Osteoblast (primary cell): ENCODE results near the gene MED16. TPM values are rescaled to one million over a fixed set of nuclear protein-coding genes. Genes with fewer than 3 reads are reported as not detected.

Source experiments
- DNase-seq: peaks from one replicate; pipeline ENCODE4 v3.0.0; 2011; ENCODE audit warnings: low spot score, mixed read lengths; ENCODE audit not compliant: insufficient read length; ENCODE audit errors: missing footprints
- H2AFZ ChIP-seq: 2 replicates; pipeline ENCODE4 v1.6.0; 2011; ENCODE audit warnings: mild to moderate bottlenecking, low read length
- H3K27ac ChIP-seq: 2 replicates; pipeline ENCODE4 v1.5.1; 2011; ENCODE audit warnings: mild to moderate bottlenecking, low read depth, low read length, moderate library complexity
- H3K27me3 ChIP-seq: 2 replicates; pipeline ENCODE4 v1.6.0; 2012; ENCODE audit warnings: mild to moderate bottlenecking, control low read depth, inconsistent platforms, low read length, moderate library complexity; ENCODE audit not compliant: insufficient read depth
- H3K36me3 ChIP-seq: 2 replicates; pipeline ENCODE4 v1.5.1; 2011; ENCODE audit warnings: mild to moderate bottlenecking, low read length, control low read depth, moderate library complexity; ENCODE audit not compliant: insufficient read depth
- H3K4me1 ChIP-seq: 2 replicates; pipeline ENCODE4 v1.5.1; 2011; ENCODE audit warnings: mild to moderate bottlenecking, low read length, control low read depth, moderate library complexity; ENCODE audit not compliant: insufficient read depth
- H3K4me2 ChIP-seq: 2 replicates; pipeline ENCODE4 v1.6.0; 2011; ENCODE audit warnings: mild to moderate bottlenecking, low read length; ENCODE audit not compliant: insufficient read depth
- H3K4me3 ChIP-seq: fragments of 200-600 bp; sonication (generic); 3 replicates; pipeline ENCODE4 v1.5.1; 2012; ENCODE audit warnings: mild to moderate bottlenecking, low read length, inconsistent platforms; ENCODE audit not compliant: insufficient read depth
- H3K79me2 ChIP-seq: 2 replicates; pipeline ENCODE4 v1.6.0; 2012; ENCODE audit warnings: mild to moderate bottlenecking, low read length, control low read depth, inconsistent platforms; ENCODE audit not compliant: insufficient read depth
- H3K9me3 ChIP-seq: 2 replicates; pipeline ENCODE4 v1.5.1; 2011; ENCODE audit warnings: low read depth, low read length, control low read depth
- H4K20me1 ChIP-seq: 2 replicates; pipeline ENCODE4 v1.6.0; 2012; ENCODE audit warnings: mild to moderate bottlenecking, low read length, control low read depth; ENCODE audit not compliant: insufficient read depth
- CTCF ChIP-seq: IDR thresholded peaks from 2 replicates; pipeline ENCODE4 v1.5.1; 2011; ENCODE audit warnings: mild to moderate bottlenecking, low read depth, low read length, moderate library complexity; ENCODE audit errors: extremely low read depth
- total RNA-seq: library from RNA; depleted of rRNA; stranded (reverse); fragments of >200 nt; gene quantifications from 2 replicates; pipeline ENCODE4 v1.2.3, GENCODE V29; 2012

Gene MED16
- total RNA-seq, 1 donor, result 20.6 TPM

GRCh38 chr19:911197-912033, 18.4 kb upstream of the MED16 start:
- no peaks in the 10 kb centered on the region for H3K36me3 ChIP-seq
- H2AFZ ChIP-seq, result no peak overlapping the region
- H3K9me3 ChIP-seq, result no peaks in the 10 kb centered on the region
- H3K4me3 ChIP-seq, result peak overlapping the region; percentile 48
- peaks cover 22% of the 10 kb centered on the region for H4K20me1 ChIP-seq
- peak; percentile 86 for DNase-seq
- TF ChIP-seq CTCF, result no peak
- H3K79me2 ChIP-seq, result peaks cover 42% of the 10 kb centered on the region
- H3K27ac ChIP-seq, result no peak overlapping the region
- no peak overlapping the region for H3K4me2 ChIP-seq
- peaks cover 10% of the 10 kb centered on the region for H3K4me1 ChIP-seq
- no peaks in the 10 kb centered on the region for H3K27me3 ChIP-seq

GRCh38 chr19:907183-907853, 14.3 kb upstream of the MED16 start:
- Histone ChIP-seq H3K79me2 (peaks cover 58% of the 10 kb centered on the region), H3K9me3 (no peaks in the 10 kb centered on the region), H2AFZ (no peak overlapping the region), H4K20me1 (peaks cover 37% of the 10 kb centered on the region), H3K4me2 (no peak overlapping the region), H3K27me3 (no peaks in the 10 kb centered on the region), H3K4me3 (no peak overlapping the region), H3K4me1 (peaks cover 4% of the 10 kb centered on the region), H3K36me3 (no peaks in the 10 kb centered on the region), H3K27ac (no peak overlapping the region)
- peak; percentile 81 for DNase-seq
- TF ChIP-seq CTCF, result no peak

- no peaks in the 10 kb centered on the region for H3K27me3 ChIP-seq
- H3K27ac ChIP-seq, result no peak overlapping the region
- H3K4me1 ChIP-seq, result peaks cover 4% of the 10 kb centered on the region
- no peak for DNase-seq
- no peak overlapping the region for H3K4me2 ChIP-seq
- peaks cover 60% of the 10 kb centered on the region for H3K79me2 ChIP-seq
- no peak overlapping the region for H3K4me3 ChIP-seq
- no peak overlapping the region for H2AFZ ChIP-seq
- TF ChIP-seq CTCF, result no peak
- peaks cover 6% of the 10 kb centered on the region for H3K36me3 ChIP-seq
- H4K20me1 ChIP-seq, result peaks cover 43% of the 10 kb centered on the region
- no peaks in the 10 kb centered on the region for H3K9me3 ChIP-seq
Measured at GRCh38 chr19:906480-906879, 13.5 kb upstream of the MED16 start.

GRCh38 chr19:904545-904944, 11.6 kb upstream of the MED16 start:
- H3K27me3 ChIP-seq, result no peaks in the 10 kb centered on the region
- H3K4me2 ChIP-seq, result no peak overlapping the region
- TF ChIP-seq CTCF, result no peak

More at GRCh38 chr19:904545-904944, 11.6 kb upstream of the MED16 start:
- Histone ChIP-seq H3K9me3 (no peaks in the 10 kb centered on the region), H3K4me3 (no peak overlapping the region), H2AFZ (no peak overlapping the region), H4K20me1 (peaks cover 42% of the 10 kb centered on the region), H3K4me1 (peaks cover 4% of the 10 kb centered on the region), H3K79me2 (peaks cover 48% of the 10 kb centered on the region), H3K27ac (no peak overlapping the region), H3K36me3 (peaks cover 10% of the 10 kb centered on the region)
- DNase-seq, result no peak
